Stimulated activated naive CD4-positive, alpha-beta T cell (primary cell): Measurements from ENCODE around the gene HDAC5.
"Not testable (repeated sequence)": the region's sequence is repeated elsewhere in the genome, so short reads cannot be mapped to it uniquely, and the experiment has no call there.

ENCODE experiments used
- DNase-seq, 6 experiments: peaks; one replicate each; lab custom pipeline; 2025; lab: John Stamatoyannopoulos, UW

Gene HDAC5

GRCh38 chr17:44066204-44066930 is 57.1 kb downstream of the HDAC5 start, which contains the start of gene LSM12:
LSM12 (minus strand) TSS chr17:44066671; CDS start chr17:44066587, 84 bp downstream.
- peak; percentile 80 to 90 (median 84) for DNase-seq

- peak in 2 of 6 experiments; percentile 17 to 57 for DNase-seq
Measured at GRCh38 chr17:44065668-44066203, 57.7 kb downstream of the HDAC5 start.

GRCh38 chr17:44063704-44064639 is 59.5 kb downstream of the HDAC5 start:
- DNase-seq = no peak

GRCh38 chr17:44062871-44063270 is 60.6 kb downstream of the HDAC5 start:
- DNase-seq = no peak

DNA sequence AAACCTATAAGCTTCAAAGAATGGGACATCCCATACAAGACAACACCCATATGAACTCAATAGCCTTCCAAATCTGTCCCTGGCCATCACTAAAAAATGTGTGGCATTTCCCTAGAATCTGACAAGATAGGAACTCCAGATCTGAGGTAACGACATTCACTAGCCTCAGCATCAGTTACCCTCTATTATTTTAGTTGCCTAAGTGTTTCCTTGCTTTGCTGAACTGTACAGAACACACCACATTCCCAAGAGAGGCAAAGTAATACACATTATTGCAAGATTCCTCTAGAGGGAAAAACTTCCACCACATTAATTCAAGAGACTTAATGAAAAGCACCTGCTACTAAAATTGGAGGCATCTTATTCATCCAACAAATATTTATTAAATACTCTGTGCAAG is 62.0 kb downstream of the HDAC5 start:
- DNase-seq = no peak

GRCh38 chr17:44059101-44059892 is 64.1 kb downstream of the HDAC5 start:
- DNase-seq = no peak

DNA sequence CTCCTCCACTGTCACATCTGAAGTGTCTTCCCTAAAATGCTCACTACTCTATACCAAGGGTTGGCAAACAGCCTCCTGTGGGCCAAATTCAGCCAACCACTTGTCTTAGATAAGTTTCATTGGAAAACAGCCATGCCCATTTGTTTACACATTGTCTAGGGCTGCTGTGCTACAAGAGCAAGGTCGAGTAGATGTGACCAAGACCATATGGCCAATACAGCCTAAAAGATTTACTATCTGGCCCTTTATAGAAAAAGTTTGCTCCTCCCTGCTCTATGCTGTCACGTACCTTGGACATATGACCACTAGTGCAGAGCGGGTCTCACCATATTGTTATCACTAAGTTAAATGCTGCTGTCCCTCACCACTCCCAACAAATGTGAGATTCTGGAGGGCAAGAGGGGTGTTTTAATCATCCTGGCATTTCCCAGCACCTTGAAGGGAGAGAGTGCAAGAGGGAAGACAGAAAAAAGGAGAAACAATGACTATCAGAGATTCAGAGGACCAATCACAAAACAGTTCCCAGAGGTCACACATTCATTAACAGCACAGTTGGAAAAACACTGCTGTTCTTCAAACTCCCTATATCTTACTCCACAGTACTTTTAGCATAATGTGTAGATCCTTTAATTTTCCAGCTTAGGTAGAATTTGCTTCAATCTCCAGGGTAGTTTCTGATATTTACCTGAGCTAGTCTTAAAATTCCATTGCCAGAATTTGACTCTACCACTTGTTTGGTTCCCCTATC is 70.1 kb downstream of the HDAC5 start:
- DNase-seq = no peak

GRCh38 chr17:44049294-44050060 is 74.0 kb downstream of the HDAC5 start:
- DNase-seq = no peak

DNA sequence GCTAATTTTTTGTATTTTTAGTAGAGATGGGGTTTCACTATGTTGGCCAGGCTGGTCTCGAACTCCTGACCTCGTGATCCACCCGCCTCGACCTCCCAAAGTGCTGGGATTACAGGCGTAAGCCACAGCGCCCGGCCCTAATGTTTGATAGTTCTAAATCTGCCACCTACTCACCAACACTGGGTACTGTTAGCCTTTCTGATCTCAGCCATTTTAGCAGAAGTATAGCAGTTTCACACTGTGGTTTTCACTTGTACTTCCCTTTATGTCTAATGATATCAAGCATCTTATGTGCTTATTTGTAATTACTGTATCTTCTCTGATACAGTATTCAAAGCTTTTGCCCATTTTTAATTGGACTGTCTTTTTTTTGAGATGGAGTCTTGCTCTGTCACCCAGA is 76.5 kb downstream of the HDAC5 start:
- DNase-seq = not testable (repeated sequence)

DNA sequence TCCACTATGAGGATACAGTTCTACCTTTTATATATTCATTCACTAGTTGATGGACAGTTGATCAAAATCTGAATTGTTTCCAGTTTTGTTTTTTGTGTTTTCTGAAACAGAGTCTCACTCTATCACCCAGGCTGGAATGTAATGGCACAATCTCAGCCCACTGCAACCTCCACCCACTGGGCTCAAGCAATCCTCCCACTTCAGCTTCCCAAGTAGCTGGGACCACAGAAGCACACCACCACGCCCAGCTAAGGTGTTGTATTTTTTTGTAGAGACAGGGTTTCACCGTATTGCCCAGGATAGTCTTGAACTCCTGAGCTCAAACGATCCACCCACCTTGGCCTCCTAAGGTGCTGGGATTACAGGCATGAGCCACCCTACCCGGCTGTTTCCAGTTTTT is 78.0 kb downstream of the HDAC5 start:
- DNase-seq = no peak

DNA sequence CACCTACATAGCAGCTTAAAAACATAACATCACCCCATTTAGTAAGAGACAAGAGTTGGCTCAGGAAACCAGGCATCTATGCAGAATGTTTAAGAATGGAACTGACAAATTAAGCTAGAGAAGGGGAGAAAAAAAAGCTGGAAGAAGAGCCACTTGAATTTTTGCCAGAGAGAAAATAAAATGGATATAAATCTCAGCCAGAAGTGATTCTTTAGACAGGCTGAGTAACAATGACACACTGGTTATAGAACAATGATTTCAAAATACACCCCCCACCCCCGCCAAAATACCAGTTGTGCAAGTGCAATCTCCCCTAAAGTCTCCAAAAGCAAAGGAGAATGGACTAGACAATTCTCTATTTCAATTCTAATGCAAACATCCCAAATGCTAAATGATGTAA is 79.4 kb downstream of the HDAC5 start:
- no peak for DNase-seq

- DNase-seq = no peak
Measured at GRCh38 chr17:44043272-44043696, 80.2 kb downstream of the HDAC5 start.

DNA sequence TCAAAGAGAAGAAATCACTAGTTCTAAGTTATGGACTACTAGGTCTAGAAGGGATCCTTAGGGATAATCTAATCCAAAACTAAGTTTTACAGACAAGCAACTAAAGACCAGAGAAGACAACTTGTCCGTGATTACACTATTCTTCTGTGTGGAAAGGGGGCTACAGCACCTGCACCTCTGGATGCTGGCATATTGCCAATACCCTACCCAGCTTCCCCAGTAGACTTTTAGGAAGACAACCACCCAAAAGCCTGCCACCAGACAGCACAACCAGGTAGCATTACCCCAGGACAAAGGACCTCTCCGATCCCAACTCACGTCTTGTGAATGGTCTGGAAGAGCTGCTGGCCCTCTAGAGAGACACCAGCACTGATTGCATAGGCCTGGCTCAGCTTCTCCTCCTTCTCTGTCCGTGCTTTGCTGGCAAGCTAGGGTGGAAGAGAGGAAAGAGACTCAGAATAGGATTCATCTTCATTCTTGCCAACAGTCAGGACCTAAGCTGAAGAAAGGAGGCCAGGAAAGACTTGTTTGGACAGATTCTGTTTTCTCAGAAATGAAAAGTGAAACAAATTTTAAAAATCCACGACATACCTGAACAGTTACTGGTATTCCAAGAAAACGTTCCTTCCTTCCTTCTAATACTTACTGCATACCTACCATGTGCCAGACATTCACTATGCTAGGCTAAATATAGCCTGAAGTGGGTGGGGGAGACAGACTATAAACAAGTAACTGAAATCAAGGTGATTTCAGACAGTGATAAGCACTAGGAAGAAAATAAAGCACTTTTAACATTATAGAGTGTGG is 83.4 kb downstream of the HDAC5 start:
- no peak for DNase-seq

DNA sequence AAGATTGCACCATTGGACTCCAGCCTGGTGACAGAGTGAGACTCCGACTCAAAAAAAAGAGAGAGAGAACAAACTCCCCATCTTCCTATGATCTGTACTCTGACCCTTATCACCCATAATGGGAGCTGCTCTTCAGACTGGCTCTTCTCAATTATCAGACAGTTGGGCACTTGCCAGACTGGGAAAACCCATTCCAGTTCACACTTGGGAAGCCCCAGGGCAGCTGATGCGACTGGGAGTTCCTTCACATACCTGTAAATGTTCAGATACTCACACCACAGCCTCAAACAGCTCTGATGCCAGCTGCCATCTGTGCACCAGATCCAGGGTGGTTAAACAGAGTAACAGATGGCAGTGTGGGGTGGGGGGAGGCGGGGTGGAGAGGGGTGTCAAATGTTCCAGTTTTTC is 84.8 kb downstream of the HDAC5 start:
- DNase-seq = no peak

DNA sequence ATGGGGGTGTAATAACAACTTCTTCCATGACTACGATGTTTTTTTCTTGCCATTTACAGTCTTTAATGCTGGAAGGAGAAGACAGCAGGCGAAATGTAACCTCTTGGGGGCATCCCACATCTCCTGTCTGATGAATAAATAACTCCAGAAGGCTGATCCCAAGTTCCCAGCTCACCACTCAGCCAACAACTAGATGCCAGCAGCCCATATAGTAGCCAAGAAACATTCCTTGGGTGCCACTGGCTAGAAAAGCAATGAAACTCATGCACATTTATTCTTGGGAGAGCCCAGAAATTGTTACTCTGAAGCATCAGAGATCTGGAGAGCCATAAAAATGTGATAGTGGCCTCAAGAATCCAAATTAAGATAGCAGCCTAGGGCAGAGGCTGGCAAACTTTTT is 86.0 kb downstream of the HDAC5 start:
- no peak for DNase-seq

GRCh38 chr17:44034688-44035087 is 88.8 kb downstream of the HDAC5 start:
- not testable (repeated sequence) for DNase-seq

- DNase-seq = no peak
Measured at GRCh38 chr17:44033861-44034408, 89.5 kb downstream of the HDAC5 start.

DNA sequence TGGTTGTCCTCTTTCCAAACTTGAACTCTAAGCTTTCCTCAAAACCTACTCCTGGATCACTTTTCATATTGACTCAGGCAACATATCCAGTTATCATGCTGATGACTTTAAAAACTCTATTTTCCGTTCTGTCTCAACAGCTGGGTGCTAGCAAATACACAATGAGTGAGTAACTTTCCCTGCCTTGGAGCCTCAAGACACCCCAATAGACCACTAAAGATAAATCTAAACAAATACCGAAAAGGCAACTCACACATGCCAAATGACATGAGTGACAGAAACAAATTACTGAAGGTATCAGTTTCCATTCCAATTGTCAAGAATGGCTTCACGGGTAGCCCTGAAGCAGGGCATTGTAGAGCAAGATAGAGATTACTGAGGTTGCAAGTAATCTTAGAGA is 93.0 kb downstream of the HDAC5 start:
- DNase-seq = no peak

- DNase-seq = no peak
Measured at GRCh38 chr17:44029736-44030135, 93.7 kb downstream of the HDAC5 start.
